Gastrocnemius medialis (tissue), 4 donors: ENCODE measurements around the gene P2RX4.

Experiments used
- POLR2A ChIP-seq, 2 donors: fragments of 450-650 bp; IDR thresholded peaks; one replicate each; pipeline ENCODE4 v1.6.1; 2017; ENCODE audit warnings: antibody characterized with exemption in 2 of 2, mild to moderate bottlenecking in 2 of 2, moderate library complexity in 2 of 2
- TF ChIP-seq, protein P1 (sequence below), 5 experiments: fragments of 450-650 bp in 3 of 5; fragments of 200-600 bp in 2 of 5; sonication (generic) in 2 of 5; IDR thresholded peaks in 4 of 5; conservative IDR thresholded peaks in 1 of 5; 1 replicate in 4 of 5; 2 replicates in 1 of 5; pipeline ENCODE4 v1.5.1; 2016 to 2019; ENCODE audit warnings: antibody characterized with exemption in 5 of 5, mild to moderate bottlenecking in 3 of 5, moderate library complexity in 3 of 5

DNA sequence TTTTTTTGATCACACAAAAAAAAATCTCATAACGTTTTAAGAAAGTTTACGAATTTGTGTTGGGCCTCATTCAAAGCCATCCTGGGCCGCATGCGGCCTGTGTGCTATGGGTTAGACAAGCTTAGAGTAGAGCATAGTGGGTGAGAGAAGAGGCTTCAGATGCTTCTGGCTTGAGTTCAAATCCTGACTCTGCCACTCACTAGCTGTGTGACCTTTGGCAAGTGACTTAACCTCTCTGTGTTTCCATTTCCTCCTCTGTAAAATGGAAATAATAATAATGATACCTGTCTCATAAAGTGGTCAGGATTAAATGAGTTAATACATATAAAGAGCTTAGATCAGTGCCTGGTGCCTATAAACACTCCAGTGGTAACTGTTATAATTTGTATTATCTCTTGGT, 6.2 kb downstream of the P2RX4 start:
- TF ChIP-seq, protein P1, sequence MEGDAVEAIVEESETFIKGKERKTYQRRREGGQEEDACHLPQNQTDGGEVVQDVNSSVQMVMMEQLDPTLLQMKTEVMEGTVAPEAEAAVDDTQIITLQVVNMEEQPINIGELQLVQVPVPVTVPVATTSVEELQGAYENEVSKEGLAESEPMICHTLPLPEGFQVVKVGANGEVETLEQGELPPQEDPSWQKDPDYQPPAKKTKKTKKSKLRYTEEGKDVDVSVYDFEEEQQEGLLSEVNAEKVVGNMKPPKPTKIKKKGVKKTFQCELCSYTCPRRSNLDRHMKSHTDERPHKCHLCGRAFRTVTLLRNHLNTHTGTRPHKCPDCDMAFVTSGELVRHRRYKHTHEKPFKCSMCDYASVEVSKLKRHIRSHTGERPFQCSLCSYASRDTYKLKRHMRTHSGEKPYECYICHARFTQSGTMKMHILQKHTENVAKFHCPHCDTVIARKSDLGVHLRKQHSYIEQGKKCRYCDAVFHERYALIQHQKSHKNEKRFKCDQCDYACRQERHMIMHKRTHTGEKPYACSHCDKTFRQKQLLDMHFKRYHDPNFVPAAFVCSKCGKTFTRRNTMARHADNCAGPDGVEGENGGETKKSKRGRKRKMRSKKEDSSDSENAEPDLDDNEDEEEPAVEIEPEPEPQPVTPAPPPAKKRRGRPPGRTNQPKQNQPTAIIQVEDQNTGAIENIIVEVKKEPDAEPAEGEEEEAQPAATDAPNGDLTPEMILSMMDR (IDR thresholded peaks at IDR 0.05 in 4 of 5, conservative IDR thresholded peaks at IDR 0.05 in 1 of 5): no peak
- no peak for TF ChIP-seq POLR2A (IDR thresholded peaks at IDR 0.05)
